H9 (cell line): Measurements from ENCODE around the gene GPRIN1. TPM values are rescaled to one million over a fixed set of nuclear protein-coding genes. Genes with fewer than 3 reads are reported as not detected.

Source experiments
- DNase-seq: peaks from one replicate; pipeline ENCODE4 v3.0.0-alpha.2; 2017
- H2AFZ ChIP-seq: one replicate; pipeline ENCODE4 v1.6.1; 2013; ENCODE audit warnings: mild to moderate bottlenecking, low read length, control low read depth, moderate library complexity
- H2AK5ac ChIP-seq: 2 replicates; pipeline ENCODE4 v1.6.1; 2013; ENCODE audit warnings: low read length, control low read depth, mixed read lengths; ENCODE audit not compliant: insufficient read length
- H2BK120ac ChIP-seq: one replicate; pipeline ENCODE4 v1.6.1; 2013; ENCODE audit warnings: low read depth, mild to moderate bottlenecking, low read length, control low read depth, inconsistent platforms; ENCODE audit not compliant: poor library complexity, severe bottlenecking
- H2BK12ac ChIP-seq: 2 replicates; pipeline ENCODE4 v1.6.1; 2013; ENCODE audit warnings: low read length, control low read depth, mixed read lengths, low read depth; ENCODE audit not compliant: insufficient read length
- H2BK15ac ChIP-seq: 2 replicates; pipeline ENCODE4 v1.6.1; 2013; ENCODE audit warnings: low read depth, low read length, control low read depth
- H2BK20ac ChIP-seq: one replicate; pipeline ENCODE4 v1.6.1; 2013; ENCODE audit warnings: low read depth, mild to moderate bottlenecking, low read length, control low read depth, inconsistent platforms; ENCODE audit not compliant: poor library complexity, severe bottlenecking
- H2BK5ac ChIP-seq: 2 replicates; pipeline ENCODE4 v1.6.1; 2013; ENCODE audit warnings: low read length, control low read depth, mixed read lengths; ENCODE audit not compliant: insufficient read length
- H3K14ac ChIP-seq: 2 replicates; pipeline ENCODE4 v1.6.1; 2013; ENCODE audit warnings: low read length, control low read depth; ENCODE audit not compliant: insufficient read depth
- H3K18ac ChIP-seq: 2 replicates; pipeline ENCODE4 v1.6.1; 2013; ENCODE audit warnings: low read depth, mild to moderate bottlenecking, mixed read lengths, low read length, control low read depth; ENCODE audit not compliant: insufficient read length
- H3K23ac ChIP-seq: 2 replicates; pipeline ENCODE4 v1.6.1; 2013; ENCODE audit warnings: low read length, control low read depth, mixed read lengths, low read depth; ENCODE audit not compliant: insufficient read length
- H3K23me2 ChIP-seq: 2 replicates; pipeline ENCODE4 v1.6.1; 2013; ENCODE audit warnings: low read depth, mild to moderate bottlenecking, mixed read lengths, low read length, control low read depth; ENCODE audit not compliant: insufficient read length, poor library complexity, severe bottlenecking
- H3K27ac ChIP-seq: 2 replicates; pipeline ENCODE4 v1.5.1; 2013; ENCODE audit warnings: low read length, control low read depth, mixed read lengths, low read depth; ENCODE audit not compliant: insufficient read length
- H3K27me3 ChIP-seq: 2 replicates; pipeline ENCODE4 v1.6.1; 2013; ENCODE audit warnings: low read length, control low read depth, inconsistent platforms; ENCODE audit not compliant: insufficient read depth
- H3K4ac ChIP-seq: 2 replicates; pipeline ENCODE4 v1.6.1; 2013; ENCODE audit warnings: low read depth, mild to moderate bottlenecking, control low read depth, inconsistent platforms, low read length, moderate library complexity
- H3K4me1 ChIP-seq: 2 replicates; pipeline ENCODE4 v1.6.1; 2013; ENCODE audit warnings: low read length, control low read depth, inconsistent platforms; ENCODE audit not compliant: insufficient read depth
- H3K4me2 ChIP-seq: 2 replicates; pipeline ENCODE4 v1.6.1; 2013; ENCODE audit warnings: low read length, control low read depth, mixed read lengths; ENCODE audit not compliant: insufficient read length, insufficient read depth
- H3K56ac ChIP-seq: 2 replicates; pipeline ENCODE4 v1.6.1; 2013; ENCODE audit warnings: low read depth, mild to moderate bottlenecking, mixed read lengths, low read length, control low read depth; ENCODE audit not compliant: insufficient read length
- H3K79me1 ChIP-seq: 2 replicates; pipeline ENCODE4 v1.6.1; 2013; ENCODE audit warnings: low read depth, mild to moderate bottlenecking, moderate library complexity, low read length, control low read depth, inconsistent platforms; ENCODE audit not compliant: insufficient read depth, poor library complexity, severe bottlenecking
- H3K79me2 ChIP-seq: 2 replicates; pipeline ENCODE4 v1.6.1; 2013; ENCODE audit warnings: low read length, control low read depth, inconsistent platforms; ENCODE audit not compliant: insufficient read depth
- H3K9ac ChIP-seq: 2 replicates; pipeline ENCODE4 v1.6.1; 2013; ENCODE audit warnings: low read length, control low read depth, mixed read lengths; ENCODE audit not compliant: insufficient read length; ENCODE audit errors: extremely low read depth
- H3K9me3 ChIP-seq: one replicate; pipeline ENCODE4 v1.6.1; 2013; ENCODE audit warnings: low read depth, low read length, inconsistent platforms; ENCODE audit not compliant: control insufficient read depth
- H3T11ph ChIP-seq: one replicate; pipeline ENCODE4 v1.6.1; 2013; ENCODE audit warnings: mild to moderate bottlenecking, low read length, control low read depth, inconsistent platforms
- H4K20me1 ChIP-seq: one replicate; pipeline ENCODE4 v1.6.1; 2013; ENCODE audit not compliant: control insufficient read depth, insufficient read length, insufficient read depth
- H4K5ac ChIP-seq: 2 replicates; pipeline ENCODE4 v1.6.1; 2013; ENCODE audit warnings: low read depth, mild to moderate bottlenecking, mixed read lengths, low read length, control low read depth; ENCODE audit not compliant: insufficient read length
- H4K8ac ChIP-seq: replicated peaks from 2 replicates; pipeline ENCODE4 v1.6.1; 2013; ENCODE audit warnings: low read length, control low read depth, mixed read lengths, low read depth; ENCODE audit not compliant: insufficient read length
- H4K91ac ChIP-seq: 2 replicates; pipeline ENCODE4 v1.6.1; 2013; ENCODE audit warnings: low read depth, mild to moderate bottlenecking, moderate library complexity, mixed read lengths, low read length, control low read depth; ENCODE audit not compliant: insufficient read length
- H3K27ac Mint-ChIP-seq, 3 experiments: 2 replicates in 2 of 3; 3 replicates in 1 of 3; pipeline ENCODE4 v1.8.0; 2020 to 2021; ENCODE audit warnings: mixed read lengths in 3 of 3, mild to moderate bottlenecking in 1 of 3, moderate library complexity in 1 of 3
- H3K27me3 Mint-ChIP-seq: 2 replicates; pipeline ENCODE4 v1.8.0; 2021; ENCODE audit warnings: low read depth, mild to moderate bottlenecking, moderate library complexity, mixed read lengths
- H3K36me3 Mint-ChIP-seq, 3 experiments: 2 replicates in 2 of 3; 3 replicates in 1 of 3; pipeline ENCODE4 v1.8.0; 2020 to 2021; ENCODE audit warnings: low read depth in 3 of 3, mixed read lengths in 3 of 3; ENCODE audit not compliant: insufficient read depth in 1 of 3
- H3K4me1 Mint-ChIP-seq, 2 experiments: 2 replicates each; pipeline ENCODE4 v1.8.0; 2020; ENCODE audit warnings: mixed read lengths in 2 of 2
- H3K4me3 Mint-ChIP-seq, 2 experiments: 2 replicates in 1 of 2; 3 replicates in 1 of 2; pipeline ENCODE4 v1.8.0; 2020 to 2021; ENCODE audit warnings: mild to moderate bottlenecking in 2 of 2, mixed read lengths in 2 of 2, moderate library complexity in 1 of 2
- H3K9me3 Mint-ChIP-seq, 2 experiments: 2 replicates in 1 of 2; 3 replicates in 1 of 2; pipeline ENCODE4 v1.8.0; 2020; ENCODE audit warnings: mild to moderate bottlenecking in 2 of 2, mixed read lengths in 2 of 2, moderate library complexity in 1 of 2
- CTCF ChIP-seq: fragments of 200-600 bp; sonication (generic); conservative IDR thresholded peaks from 3 replicates; pipeline ENCODE4 v1.8.0; 2021; ENCODE audit warnings: antibody characterized with exemption, mild to moderate bottlenecking
- WGBS: extraction: QIAGEN DNeasy Blood & Tissue Kit; methylation state at CpG from one replicate; pipeline ENCODE4 v1.1.7; 2013; ENCODE audit warnings: missing lambda C conversion rate, low lambda C conversion rate, mixed read lengths; ENCODE audit not compliant: insufficient read length; ENCODE audit errors: extremely low coverage; 5-methylcytosine and 5-hydroxymethylcytosine counted together
- total RNA-seq: library from RNA; stranded (reverse); gene quantifications from 2 replicates; pipeline ENCODE4 v1.2.1, GENCODE V29; 2021

The GPRIN1 gene
- total RNA-seq, 1 experiment from 2014 or later: 10.8 TPM

- no peak overlapping the region for H3K56ac ChIP-seq
- Mint-ChIP-seq H3K27ac (no peak overlapping the region), H3K9me3 (no peaks in the 10 kb centered on the region; a peak in 1 of 5 replicates), H3K4me1 (peaks cover 30 to 37% of the 10 kb centered on the region in 2 experiments), H3K4me3 (no peak overlapping the region), H3K36me3 (no peaks in the 10 kb centered on the region), H3K27me3 (peaks cover 12% of the 10 kb centered on the region)
- H3K4me1 ChIP-seq: no peaks in the 10 kb centered on the region; the same call in 1 of the 2 replicates
- H2BK20ac ChIP-seq: no peak overlapping the region
- H3K79me2 ChIP-seq: no peaks in the 10 kb centered on the region
- no peak overlapping the region for H3K4me2 ChIP-seq
- no peak overlapping the region for H2AFZ ChIP-seq
- no peak overlapping the region for H4K8ac ChIP-seq
- H3K4ac ChIP-seq: no peak overlapping the region
- no peak overlapping the region for H3T11ph ChIP-seq
- no peak overlapping the region for H2BK12ac ChIP-seq
- no peak for DNase-seq
- H3K79me1 ChIP-seq: no peaks in the 10 kb centered on the region
- no CpG with 5 or more reads among the region's 3 CpGs for WGBS
- no peak overlapping the region for H3K23ac ChIP-seq
- no peak overlapping the region for H2BK120ac ChIP-seq
- H2BK15ac ChIP-seq: no peak overlapping the region
- no peaks in the 10 kb centered on the region; the same call in 1 of the 2 replicates for H3K27me3 ChIP-seq
- no peak overlapping the region for H3K9ac ChIP-seq
- H2BK5ac ChIP-seq: no peak overlapping the region
- no peak overlapping the region for H4K91ac ChIP-seq
- no peaks in the 10 kb centered on the region for H4K20me1 ChIP-seq
- no peak overlapping the region for H4K5ac ChIP-seq
- no peak overlapping the region for H2AK5ac ChIP-seq
- peaks cover 6% of the 10 kb centered on the region for H3K23me2 ChIP-seq
- no peaks in the 10 kb centered on the region for H3K9me3 ChIP-seq
- no peak for TF ChIP-seq CTCF
- no peak overlapping the region for H3K18ac ChIP-seq
- no peak overlapping the region for H3K14ac ChIP-seq
- H3K27ac ChIP-seq: no peak overlapping the region
Observed at GRCh38 chr5:176606032-176606431, 3.9 kb downstream of the GPRIN1 start.
